Measurements from ENCODE around the gene NR1D2.
A peak's percentile ranks its signal among the peaks of the same experiment; 100 is the strongest.

Gene NR1D2

GRCh38 chr3:23944007-23944783 is 891 bp upstream of the NR1D2 start:
- no peak for DNase-seq (ENCODE audit: low read depth, low spot score)
- H3K4me3 ChIP-seq (ENCODE audit: insufficient read length, low read depth): peak overlapping the region; percentile 39
- H3K36me3 ChIP-seq (ENCODE audit: insufficient read depth, insufficient read length, low read length): no peaks in the 10 kb centered on the region
- no peaks in the 10 kb centered on the region for H3K4me1 ChIP-seq (ENCODE audit: insufficient read depth, insufficient read length)
- no peaks in the 10 kb centered on the region for H3K9me3 ChIP-seq (ENCODE audit: insufficient read depth, low read length)
- TF ChIP-seq YY1 (IDR thresholded peaks at IDR 0.05; ENCODE audit: insufficient read depth, insufficient read length) (no peak), SUZ12 (IDR thresholded peaks at IDR 0.05; ENCODE audit: extremely low read depth, insufficient read depth, insufficient read length) (no peak), ZNF274 (IDR thresholded peaks at IDR 0.05; ENCODE audit: low read depth, low read length) (no peak)
- no peaks in the 10 kb centered on the region for H3K27me3 ChIP-seq (ENCODE audit: insufficient read depth, insufficient read length)
- peak overlapping the region; percentile 65 for H3K9ac ChIP-seq (ENCODE audit: insufficient read length, low read depth)

DNA sequence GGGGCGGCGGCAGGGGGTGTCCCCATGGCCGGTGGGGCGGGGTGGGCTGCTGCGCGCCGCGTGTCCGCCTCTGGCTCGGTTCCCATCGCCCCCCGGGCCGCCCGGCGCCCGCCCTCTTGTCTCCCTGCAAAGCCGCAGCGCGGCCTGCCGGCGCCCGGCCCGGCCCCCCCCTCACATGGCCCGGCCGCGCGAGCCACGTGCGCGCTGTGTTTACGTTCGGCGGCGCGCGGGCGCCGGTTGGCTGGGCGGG is 502 bp downstream of the NR1D2 start:
- Histone ChIP-seq H3K4me3 (ENCODE audit: insufficient read length, low read depth) (peak overlapping the region; percentile 53), H3K9me3 (ENCODE audit: insufficient read depth, low read length) (no peaks in the 10 kb centered on the region), H3K27me3 (ENCODE audit: insufficient read depth, insufficient read length) (no peaks in the 10 kb centered on the region), H3K36me3 (ENCODE audit: insufficient read depth, insufficient read length, low read length) (no peaks in the 10 kb centered on the region), H3K4me1 (ENCODE audit: insufficient read depth, insufficient read length) (no peaks in the 10 kb centered on the region), H3K9ac (ENCODE audit: insufficient read length, low read depth) (peak overlapping the region; percentile 52)
- no peak for TF ChIP-seq ZNF274 (IDR thresholded peaks at IDR 0.05; ENCODE audit: low read depth, low read length)
- no peak for TF ChIP-seq SUZ12 (IDR thresholded peaks at IDR 0.05; ENCODE audit: extremely low read depth, insufficient read depth, insufficient read length)
- no peak for TF ChIP-seq YY1 (IDR thresholded peaks at IDR 0.05; ENCODE audit: insufficient read depth, insufficient read length)
- DNase-seq (ENCODE audit: low read depth, low spot score): no peak

GRCh38 chr3:23945913-23946687 is 1.0 kb downstream of the NR1D2 start:
- DNase-seq (ENCODE audit: low read depth, low spot score): peak; percentile 92
- no peaks in the 10 kb centered on the region for H3K9me3 ChIP-seq (ENCODE audit: insufficient read depth, low read length)
- H3K9ac ChIP-seq (ENCODE audit: insufficient read length, low read depth): peak overlapping the region; percentile 91
- TF ChIP-seq SUZ12 (IDR thresholded peaks at IDR 0.05; ENCODE audit: extremely low read depth, insufficient read depth, insufficient read length): no peak
- no peak for TF ChIP-seq ZNF274 (IDR thresholded peaks at IDR 0.05; ENCODE audit: low read depth, low read length)
- TF ChIP-seq YY1 (IDR thresholded peaks at IDR 0.05; ENCODE audit: insufficient read depth, insufficient read length): no peak
- peak overlapping the region; percentile 78 for H3K4me3 ChIP-seq (ENCODE audit: insufficient read length, low read depth)
- H3K36me3 ChIP-seq (ENCODE audit: insufficient read depth, insufficient read length, low read length): no peaks in the 10 kb centered on the region
- H3K27me3 ChIP-seq (ENCODE audit: insufficient read depth, insufficient read length): no peaks in the 10 kb centered on the region
- no peaks in the 10 kb centered on the region for H3K4me1 ChIP-seq (ENCODE audit: insufficient read depth, insufficient read length)

DNA sequence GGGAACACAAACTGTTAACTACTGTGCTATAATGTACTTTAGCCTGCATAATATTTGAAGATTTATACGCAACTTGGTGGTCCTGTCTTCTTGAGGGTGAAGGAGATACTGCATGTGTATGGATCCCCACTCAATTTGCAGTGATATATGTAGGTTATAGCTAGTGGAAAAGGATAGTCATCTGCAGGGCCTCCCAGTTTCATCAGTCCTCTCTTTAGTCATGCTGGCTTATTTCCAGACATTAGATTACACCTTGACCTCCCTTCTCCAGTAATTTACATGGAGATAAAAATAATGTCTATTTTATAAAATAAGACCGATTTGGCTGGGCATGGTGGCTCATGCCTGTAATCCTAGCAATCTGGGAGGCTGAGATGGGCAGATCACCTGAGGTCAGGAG is 3.7 kb downstream of the NR1D2 start:
- H3K27me3 ChIP-seq (ENCODE audit: insufficient read depth, insufficient read length): no peaks in the 10 kb centered on the region
- DNase-seq (ENCODE audit: low read depth, low spot score): no peak
- TF ChIP-seq SUZ12 (IDR thresholded peaks at IDR 0.05; ENCODE audit: extremely low read depth, insufficient read depth, insufficient read length) (no peak), ZNF274 (IDR thresholded peaks at IDR 0.05; ENCODE audit: low read depth, low read length) (no peak), YY1 (IDR thresholded peaks at IDR 0.05; ENCODE audit: insufficient read depth, insufficient read length) (no peak)
- H3K4me3 ChIP-seq (ENCODE audit: insufficient read length, low read depth): no peak overlapping the region
- no peaks in the 10 kb centered on the region for H3K36me3 ChIP-seq (ENCODE audit: insufficient read depth, insufficient read length, low read length)
- H3K9ac ChIP-seq (ENCODE audit: insufficient read length, low read depth): no peak overlapping the region
- no peaks in the 10 kb centered on the region for H3K9me3 ChIP-seq (ENCODE audit: insufficient read depth, low read length)
- H3K4me1 ChIP-seq (ENCODE audit: insufficient read depth, insufficient read length): no peaks in the 10 kb centered on the region

GRCh38 chr3:23949784-23950183 is 4.7 kb downstream of the NR1D2 start:
- Histone ChIP-seq H3K9ac (ENCODE audit: insufficient read length, low read depth) (no peak overlapping the region), H3K4me3 (ENCODE audit: insufficient read length, low read depth) (no peak overlapping the region), H3K36me3 (ENCODE audit: insufficient read depth, insufficient read length, low read length) (no peaks in the 10 kb centered on the region), H3K9me3 (ENCODE audit: insufficient read depth, low read length) (no peaks in the 10 kb centered on the region), H3K4me1 (ENCODE audit: insufficient read depth, insufficient read length) (no peaks in the 10 kb centered on the region), H3K27me3 (ENCODE audit: insufficient read depth, insufficient read length) (no peaks in the 10 kb centered on the region)
- TF ChIP-seq SUZ12 (IDR thresholded peaks at IDR 0.05; ENCODE audit: extremely low read depth, insufficient read depth, insufficient read length) (no peak), YY1 (IDR thresholded peaks at IDR 0.05; ENCODE audit: insufficient read depth, insufficient read length) (no peak), ZNF274 (IDR thresholded peaks at IDR 0.05; ENCODE audit: low read depth, low read length) (no peak)
- DNase-seq (ENCODE audit: low read depth, low spot score): no peak

GRCh38 chr3:23950293-23950692 is 5.2 kb downstream of the NR1D2 start:
- Histone ChIP-seq H3K36me3 (ENCODE audit: insufficient read depth, insufficient read length, low read length) (no peaks in the 10 kb centered on the region), H3K9me3 (ENCODE audit: insufficient read depth, low read length) (no peaks in the 10 kb centered on the region), H3K9ac (ENCODE audit: insufficient read length, low read depth) (no peak overlapping the region), H3K27me3 (ENCODE audit: insufficient read depth, insufficient read length) (no peaks in the 10 kb centered on the region), H3K4me1 (ENCODE audit: insufficient read depth, insufficient read length) (no peaks in the 10 kb centered on the region), H3K4me3 (ENCODE audit: insufficient read length, low read depth) (no peak overlapping the region)
- DNase-seq (ENCODE audit: low read depth, low spot score): no peak
- TF ChIP-seq ZNF274 (IDR thresholded peaks at IDR 0.05; ENCODE audit: low read depth, low read length) (no peak), YY1 (IDR thresholded peaks at IDR 0.05; ENCODE audit: insufficient read depth, insufficient read length) (no peak), SUZ12 (IDR thresholded peaks at IDR 0.05; ENCODE audit: extremely low read depth, insufficient read depth, insufficient read length) (no peak)

DNA sequence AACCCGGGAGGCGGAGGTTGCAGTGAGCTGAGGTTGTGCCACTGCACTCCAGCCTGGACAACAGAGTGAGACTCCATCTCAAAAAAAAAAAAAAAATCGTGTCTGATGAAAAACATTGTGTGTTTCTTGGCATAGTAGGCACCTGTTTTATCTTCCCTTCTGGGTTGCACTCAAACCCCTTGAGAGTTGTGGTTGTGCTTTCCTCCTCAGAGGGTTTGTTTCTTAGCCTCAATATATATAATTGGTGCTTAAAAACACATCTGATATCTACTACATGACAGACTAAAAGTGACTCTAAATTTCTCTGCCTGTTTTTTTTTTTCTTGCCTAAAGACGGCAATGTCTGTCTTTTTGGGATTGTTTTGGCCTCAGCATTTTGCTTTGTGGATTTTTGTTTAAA is 7.6 kb downstream of the NR1D2 start:
- H3K27me3 ChIP-seq (ENCODE audit: insufficient read depth, insufficient read length): no peaks in the 10 kb centered on the region
- DNase-seq (ENCODE audit: low read depth, low spot score): no peak
- no peaks in the 10 kb centered on the region for H3K36me3 ChIP-seq (ENCODE audit: insufficient read depth, insufficient read length, low read length)
- no peak overlapping the region for H3K9ac ChIP-seq (ENCODE audit: insufficient read length, low read depth)
- no peak for TF ChIP-seq SUZ12 (IDR thresholded peaks at IDR 0.05; ENCODE audit: extremely low read depth, insufficient read depth, insufficient read length)
- TF ChIP-seq ZNF274 (IDR thresholded peaks at IDR 0.05; ENCODE audit: low read depth, low read length): no peak
- TF ChIP-seq YY1 (IDR thresholded peaks at IDR 0.05; ENCODE audit: insufficient read depth, insufficient read length): no peak
- no peaks in the 10 kb centered on the region for H3K9me3 ChIP-seq (ENCODE audit: insufficient read depth, low read length)
- H3K4me3 ChIP-seq (ENCODE audit: insufficient read length, low read depth): no peak overlapping the region
- H3K4me1 ChIP-seq (ENCODE audit: insufficient read depth, insufficient read length): no peaks in the 10 kb centered on the region

Measured in NT2/D1 (cell line).